Measurements from ENCODE around the gene PARD6B. TPM values are rescaled to one million over a fixed set of nuclear protein-coding genes. Genes with fewer than 3 reads are reported as not detected.
"Not testable (repeated sequence)": the region's sequence is repeated elsewhere in the genome, so short reads cannot be mapped to it uniquely, and the experiment has no call there.

Gene PARD6B
- total RNA-seq, 1 donor from 2014 or later, result 43.2 TPM

DNA sequence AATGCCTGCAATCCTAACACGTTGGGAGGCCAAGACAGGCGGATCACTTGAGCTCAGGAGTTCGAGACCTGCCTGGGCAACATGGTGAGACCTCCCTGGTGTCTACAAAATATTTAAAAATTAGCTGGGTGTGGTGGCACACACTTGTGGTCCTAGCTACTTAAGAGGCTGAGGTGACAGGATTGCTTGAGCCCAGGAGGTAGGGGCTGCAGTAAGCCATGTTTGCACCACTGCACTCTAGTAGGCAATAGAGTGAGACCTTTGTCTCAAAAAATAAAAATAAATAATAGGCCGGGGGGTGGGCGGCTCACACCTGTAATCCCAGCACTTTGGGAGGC is 21.8 kb upstream of the PARD6B start:
- H3K4me3 ChIP-seq, result no peak overlapping the region
- DNase-seq, result no peak
- peaks cover under 1% of the 10 kb centered on the region for H3K27me3 ChIP-seq
- TF ChIP-seq, protein P1, sequence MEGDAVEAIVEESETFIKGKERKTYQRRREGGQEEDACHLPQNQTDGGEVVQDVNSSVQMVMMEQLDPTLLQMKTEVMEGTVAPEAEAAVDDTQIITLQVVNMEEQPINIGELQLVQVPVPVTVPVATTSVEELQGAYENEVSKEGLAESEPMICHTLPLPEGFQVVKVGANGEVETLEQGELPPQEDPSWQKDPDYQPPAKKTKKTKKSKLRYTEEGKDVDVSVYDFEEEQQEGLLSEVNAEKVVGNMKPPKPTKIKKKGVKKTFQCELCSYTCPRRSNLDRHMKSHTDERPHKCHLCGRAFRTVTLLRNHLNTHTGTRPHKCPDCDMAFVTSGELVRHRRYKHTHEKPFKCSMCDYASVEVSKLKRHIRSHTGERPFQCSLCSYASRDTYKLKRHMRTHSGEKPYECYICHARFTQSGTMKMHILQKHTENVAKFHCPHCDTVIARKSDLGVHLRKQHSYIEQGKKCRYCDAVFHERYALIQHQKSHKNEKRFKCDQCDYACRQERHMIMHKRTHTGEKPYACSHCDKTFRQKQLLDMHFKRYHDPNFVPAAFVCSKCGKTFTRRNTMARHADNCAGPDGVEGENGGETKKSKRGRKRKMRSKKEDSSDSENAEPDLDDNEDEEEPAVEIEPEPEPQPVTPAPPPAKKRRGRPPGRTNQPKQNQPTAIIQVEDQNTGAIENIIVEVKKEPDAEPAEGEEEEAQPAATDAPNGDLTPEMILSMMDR (IDR thresholded peaks at IDR 0.05), result no peak
- no peaks in the 10 kb centered on the region for H3K36me3 ChIP-seq
- intact Hi-C loops (cut with DNase I), result no loop called here
- H3K4me1 ChIP-seq, result peaks cover 2% of the 10 kb centered on the region
- ATAC-seq, result no peak
- no peaks in the 10 kb centered on the region for H3K9me3 ChIP-seq
- no peak overlapping the region for H3K27ac ChIP-seq

DNA sequence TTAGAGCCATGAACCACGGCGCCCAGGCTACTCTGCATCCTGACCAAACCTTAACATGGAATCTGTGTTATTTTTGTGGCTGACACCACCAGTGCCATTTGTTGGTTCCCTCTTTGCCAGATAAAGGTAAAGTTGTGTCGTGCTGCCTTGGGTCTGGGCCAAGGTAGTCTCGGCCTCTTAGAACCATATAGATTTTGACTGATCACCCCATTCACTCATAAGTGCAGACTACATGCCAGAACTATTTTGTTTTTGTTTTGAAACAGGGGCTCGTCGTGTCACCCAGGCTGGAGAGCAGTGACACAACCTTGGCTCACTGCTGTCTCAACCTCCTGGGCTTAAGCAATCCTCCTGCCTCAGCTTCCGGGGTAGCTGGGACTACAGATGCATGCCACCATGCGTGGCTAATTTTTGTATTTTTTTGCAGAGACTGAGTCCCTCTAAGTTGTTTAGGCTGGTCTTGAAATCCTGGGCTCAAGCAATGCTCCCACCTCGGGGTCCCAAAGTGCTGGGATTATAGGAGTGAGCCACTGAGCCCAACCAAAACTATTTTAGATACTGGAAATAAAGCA is 20.8 kb upstream of the PARD6B start:
- no peak for DNase-seq
- H3K4me3 ChIP-seq, result no peak overlapping the region
- peaks cover 2% of the 10 kb centered on the region for H3K4me1 ChIP-seq
- intact Hi-C loops (cut with DNase I), result no loop called here
- no peaks in the 10 kb centered on the region for H3K9me3 ChIP-seq
- H3K36me3 ChIP-seq, result no peaks in the 10 kb centered on the region
- TF ChIP-seq, protein P1 (IDR thresholded peaks at IDR 0.05), result no peak
- peak overlapping the region; percentile 6 for H3K27ac ChIP-seq
- H3K27me3 ChIP-seq, result peaks cover 7% of the 10 kb centered on the region
- ATAC-seq, result peak; percentile 50

DNA sequence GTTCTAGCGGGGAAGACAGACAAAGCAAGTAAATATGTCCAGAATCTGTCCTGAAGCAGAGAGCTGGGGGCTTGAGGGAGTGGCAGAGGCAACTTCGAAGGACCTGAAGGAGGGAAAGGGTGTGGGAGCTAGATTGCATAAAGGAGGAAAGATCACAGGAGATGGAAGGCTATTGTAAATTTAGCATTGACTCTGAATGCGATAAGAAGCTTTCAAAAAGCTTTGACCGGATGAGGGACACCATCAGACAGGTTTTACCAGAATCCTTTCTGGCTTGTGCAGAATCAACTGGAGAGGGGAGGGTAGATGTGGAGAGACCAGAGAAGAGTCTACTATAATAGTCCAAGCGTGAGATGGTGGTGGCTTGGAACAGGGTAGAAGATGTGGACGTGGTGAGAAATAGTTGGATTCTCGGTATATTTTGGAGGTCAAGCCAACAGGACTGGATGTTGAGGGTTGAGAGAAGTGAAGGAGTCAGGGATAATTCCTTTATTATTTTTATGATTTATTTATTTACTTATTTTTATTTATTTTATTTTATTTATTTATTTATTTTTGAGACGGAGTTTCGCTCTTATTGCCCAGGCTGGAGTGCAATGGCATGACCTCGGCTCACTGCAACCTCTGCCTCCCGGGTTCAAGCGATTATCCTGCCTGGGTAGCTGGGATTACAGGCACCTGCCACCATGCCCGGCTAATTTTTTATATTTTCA is 20.1 kb upstream of the PARD6B start:
- Histone ChIP-seq H3K27ac (peak overlapping the region; percentile 6), H3K9me3 (no peaks in the 10 kb centered on the region), H3K4me1 (peaks cover 2% of the 10 kb centered on the region), H3K27me3 (peaks cover 7% of the 10 kb centered on the region), H3K36me3 (no peaks in the 10 kb centered on the region), H3K4me3 (no peak overlapping the region)
- intact Hi-C loops (cut with DNase I), result no loop called here
- TF ChIP-seq, protein P1 (IDR thresholded peaks at IDR 0.05), result no peak
- DNase-seq (no peak), ATAC-seq (peak; percentile 6)

DNA sequence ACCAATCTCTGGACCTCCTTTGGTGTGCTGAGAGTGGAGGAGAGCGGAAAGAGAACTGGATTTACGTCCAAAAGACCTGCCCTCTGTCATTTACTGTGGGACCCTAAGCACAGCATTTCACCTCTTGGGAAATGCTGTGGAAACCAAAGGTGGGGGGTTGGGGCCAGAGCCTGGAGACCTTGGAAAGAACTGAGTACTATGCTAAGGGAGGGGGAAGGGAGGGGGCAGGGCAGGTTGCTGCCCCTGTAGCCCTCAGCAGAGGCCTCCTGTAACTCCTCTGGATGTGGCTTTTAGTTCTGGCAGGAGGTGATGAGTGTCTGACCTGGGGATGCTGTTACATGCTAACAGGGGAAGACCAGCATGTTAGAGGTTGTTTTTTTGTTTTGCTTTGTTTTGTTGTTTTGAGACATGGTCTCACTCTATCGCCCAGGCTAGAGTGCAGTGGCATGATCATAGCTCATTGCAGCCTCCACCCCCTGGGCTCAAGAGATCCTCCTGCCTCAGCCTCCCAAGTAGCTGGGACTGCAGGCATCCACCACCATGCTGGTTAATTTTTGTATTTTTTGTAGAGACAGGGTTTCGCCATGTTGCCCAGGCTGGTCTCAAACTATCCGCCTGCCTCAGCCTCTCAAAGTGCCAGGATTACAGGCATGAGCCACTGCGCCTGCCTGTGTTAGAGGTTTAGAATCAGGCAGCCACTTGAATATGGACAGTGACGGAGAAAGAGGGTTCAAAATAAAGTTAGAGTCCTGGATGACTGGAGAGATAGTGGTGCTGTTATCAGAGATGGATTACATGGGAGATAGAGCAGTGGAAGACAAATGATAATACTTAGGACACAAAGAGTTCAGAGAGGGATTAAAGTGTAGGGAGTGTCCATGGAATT is 18.4 kb upstream of the PARD6B start:
- peaks cover 7% of the 10 kb centered on the region for H3K27me3 ChIP-seq
- DNase-seq, result peak; percentile 23
- TF ChIP-seq, protein P1 (IDR thresholded peaks at IDR 0.05), result no peak
- H3K36me3 ChIP-seq, result no peaks in the 10 kb centered on the region
- H3K27ac ChIP-seq, result no peak overlapping the region
- no peak overlapping the region for H3K4me3 ChIP-seq
- intact Hi-C loops (cut with DNase I), result no loop called here
- H3K9me3 ChIP-seq, result no peaks in the 10 kb centered on the region
- no peak for ATAC-seq
- peaks cover 2% of the 10 kb centered on the region for H3K4me1 ChIP-seq

DNA sequence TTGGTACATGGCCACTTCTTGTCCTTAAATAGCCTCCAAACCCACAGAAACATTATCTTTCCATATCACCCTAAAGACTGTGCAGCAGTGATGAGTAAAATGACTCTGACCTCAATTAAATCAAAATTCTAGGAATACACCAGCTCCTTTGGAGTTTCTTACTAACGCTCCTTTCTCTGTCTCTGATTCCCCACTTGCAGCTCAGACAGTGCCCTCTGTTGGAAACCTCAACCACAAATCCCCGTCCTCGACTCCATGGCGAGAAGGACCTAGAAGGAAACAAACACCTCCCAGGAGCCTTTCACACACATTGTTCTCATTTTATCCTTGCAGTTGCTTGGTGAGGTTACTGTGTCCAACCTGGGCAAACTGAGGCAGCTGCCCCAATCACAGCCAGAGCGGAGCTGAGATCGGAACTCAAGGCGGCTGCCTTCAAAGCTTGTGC is 17.7 kb upstream of the PARD6B start:
- H3K27me3 ChIP-seq, result peaks cover 7% of the 10 kb centered on the region
- peaks cover 2% of the 10 kb centered on the region for H3K4me1 ChIP-seq
- no peak overlapping the region for H3K27ac ChIP-seq
- intact Hi-C loops (cut with DNase I), result no loop called here
- ATAC-seq, result peak; percentile 11
- H3K36me3 ChIP-seq, result no peaks in the 10 kb centered on the region
- TF ChIP-seq, protein P1 (IDR thresholded peaks at IDR 0.05), result peak; percentile 41
- DNase-seq, result no peak
- H3K4me3 ChIP-seq, result no peak overlapping the region
- no peaks in the 10 kb centered on the region for H3K9me3 ChIP-seq

DNA sequence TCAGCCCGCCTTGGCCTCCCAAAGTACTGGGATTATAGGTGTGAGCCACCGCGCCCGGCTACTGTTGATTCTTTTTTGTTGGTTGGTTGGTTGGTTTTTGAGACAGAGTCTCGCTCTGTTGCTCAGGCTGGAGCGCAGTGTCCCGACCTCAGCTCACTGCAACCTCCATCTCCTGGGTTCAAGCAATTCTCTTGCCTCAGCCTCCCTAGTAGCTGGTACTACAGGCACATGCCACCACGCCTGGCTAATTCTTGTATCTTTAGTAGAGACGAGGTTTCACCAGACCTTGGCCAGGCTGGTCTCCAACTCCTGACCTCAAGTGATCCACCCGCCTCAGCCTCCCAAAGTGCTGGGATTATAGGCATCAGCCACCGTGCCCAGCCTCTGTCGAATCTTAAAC is 17.0 kb upstream of the PARD6B start:
- H3K4me3 ChIP-seq; intact Hi-C loops (cut with DNase I); H3K27me3 ChIP-seq; H3K9me3 ChIP-seq; ATAC-seq; H3K27ac ChIP-seq; H3K4me1 ChIP-seq; H3K36me3 ChIP-seq: not testable (repeated sequence)
- peak; percentile 43 for DNase-seq
